Thoracic aorta (tissue), 2 donors: Measurements from ENCODE around the gene NRXN3. TPM values are rescaled to one million over a fixed set of nuclear protein-coding genes. Genes with fewer than 3 reads are reported as not detected.
"Not testable (repeated sequence)": the region's sequence is repeated elsewhere in the genome, so short reads cannot be mapped to it uniquely, and the experiment has no call there.

Experiments
- ATAC-seq: fragments of 150-250 bp; one replicate; pipeline ENCODE4 v1.8.0; 2017; ENCODE audit warnings: low read depth; ENCODE audit not compliant: insufficient number of reproducible peaks, low FRiP score
- DNase-seq: peaks from one replicate; pipeline ENCODE4 v3.0.0-alpha.2; 2020; ENCODE audit warnings: low spot score
- H3K27ac ChIP-seq, 2 donors: fragments of 200-600 bp; sonication (generic); 1 replicate in 1 of 2; 2 replicates in 1 of 2; pipeline ENCODE4 v1.5.1; 2016; ENCODE audit warnings: mild to moderate bottlenecking in 2 of 2, moderate library complexity in 2 of 2
- H3K27me3 ChIP-seq: fragments of 200-600 bp; sonication (generic); replicated peaks from 2 replicates; pipeline ENCODE4 v1.6.0; 2016; ENCODE audit warnings: mild to moderate bottlenecking; ENCODE audit not compliant: insufficient read depth
- H3K36me3 ChIP-seq: fragments of 200-600 bp; sonication (generic); one replicate; pipeline ENCODE4 v1.5.1; 2016
- H3K4me1 ChIP-seq, 2 donors: fragments of 200-600 bp; sonication (generic); 1 replicate in 1 of 2; 2 replicates in 1 of 2; pipeline versions ENCODE4 v1.5.1 to v1.6.0; 2016; ENCODE audit warnings: low read depth in 2 of 2, mild to moderate bottlenecking in 1 of 2; ENCODE audit not compliant: control insufficient read depth in 1 of 2
- H3K4me3 ChIP-seq: fragments of 200-600 bp; sonication (generic); 2 replicates; pipeline ENCODE4 v1.5.1; 2016; ENCODE audit warnings: mild to moderate bottlenecking
- H3K9me3 ChIP-seq: fragments of 200-600 bp; sonication (generic); 2 replicates; pipeline ENCODE4 v1.5.1; 2016
- total RNA-seq, 2 donors: library from RNA; depleted of rRNA; stranded (reverse); fragments of >200 nt; gene quantifications; one replicate each; pipeline versions ENCODE4 v1.1.0 to v1.2.3, GENCODE V29; 2016
- TF ChIP-seq, protein P1 (sequence below): fragments of 200-600 bp; sonication (generic); IDR thresholded peaks from one replicate; pipeline ENCODE4 v1.5.1; 2019; ENCODE audit warnings: antibody characterized with exemption

Gene NRXN3
- total RNA-seq, 2 donors from 2014 or later = 5.6 to 33.3 TPM

DNA sequence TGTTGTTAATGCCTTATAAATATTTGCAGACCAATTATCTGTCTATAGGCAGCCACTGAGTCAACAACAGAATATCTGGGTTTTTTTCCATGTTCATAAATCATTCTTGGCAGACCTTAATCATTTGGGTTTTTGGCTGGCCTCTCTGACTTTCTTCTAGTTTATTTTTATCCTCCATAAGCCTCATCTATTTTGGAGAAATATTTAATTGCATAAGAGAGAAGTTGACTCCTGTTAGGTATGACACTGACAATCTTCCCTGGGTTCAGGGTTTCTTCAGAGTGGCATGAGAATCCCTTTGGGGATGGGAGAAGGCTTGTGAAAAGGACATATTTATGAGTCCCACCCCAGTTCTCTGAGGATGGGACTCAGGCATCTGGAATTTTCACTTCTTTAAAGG is 299.8 kb downstream of the NRXN3 start:
- no peak for ATAC-seq
- TF ChIP-seq, protein P1, sequence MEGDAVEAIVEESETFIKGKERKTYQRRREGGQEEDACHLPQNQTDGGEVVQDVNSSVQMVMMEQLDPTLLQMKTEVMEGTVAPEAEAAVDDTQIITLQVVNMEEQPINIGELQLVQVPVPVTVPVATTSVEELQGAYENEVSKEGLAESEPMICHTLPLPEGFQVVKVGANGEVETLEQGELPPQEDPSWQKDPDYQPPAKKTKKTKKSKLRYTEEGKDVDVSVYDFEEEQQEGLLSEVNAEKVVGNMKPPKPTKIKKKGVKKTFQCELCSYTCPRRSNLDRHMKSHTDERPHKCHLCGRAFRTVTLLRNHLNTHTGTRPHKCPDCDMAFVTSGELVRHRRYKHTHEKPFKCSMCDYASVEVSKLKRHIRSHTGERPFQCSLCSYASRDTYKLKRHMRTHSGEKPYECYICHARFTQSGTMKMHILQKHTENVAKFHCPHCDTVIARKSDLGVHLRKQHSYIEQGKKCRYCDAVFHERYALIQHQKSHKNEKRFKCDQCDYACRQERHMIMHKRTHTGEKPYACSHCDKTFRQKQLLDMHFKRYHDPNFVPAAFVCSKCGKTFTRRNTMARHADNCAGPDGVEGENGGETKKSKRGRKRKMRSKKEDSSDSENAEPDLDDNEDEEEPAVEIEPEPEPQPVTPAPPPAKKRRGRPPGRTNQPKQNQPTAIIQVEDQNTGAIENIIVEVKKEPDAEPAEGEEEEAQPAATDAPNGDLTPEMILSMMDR = no peak
- H3K9me3 ChIP-seq = no peaks in the 10 kb centered on the region

DNA sequence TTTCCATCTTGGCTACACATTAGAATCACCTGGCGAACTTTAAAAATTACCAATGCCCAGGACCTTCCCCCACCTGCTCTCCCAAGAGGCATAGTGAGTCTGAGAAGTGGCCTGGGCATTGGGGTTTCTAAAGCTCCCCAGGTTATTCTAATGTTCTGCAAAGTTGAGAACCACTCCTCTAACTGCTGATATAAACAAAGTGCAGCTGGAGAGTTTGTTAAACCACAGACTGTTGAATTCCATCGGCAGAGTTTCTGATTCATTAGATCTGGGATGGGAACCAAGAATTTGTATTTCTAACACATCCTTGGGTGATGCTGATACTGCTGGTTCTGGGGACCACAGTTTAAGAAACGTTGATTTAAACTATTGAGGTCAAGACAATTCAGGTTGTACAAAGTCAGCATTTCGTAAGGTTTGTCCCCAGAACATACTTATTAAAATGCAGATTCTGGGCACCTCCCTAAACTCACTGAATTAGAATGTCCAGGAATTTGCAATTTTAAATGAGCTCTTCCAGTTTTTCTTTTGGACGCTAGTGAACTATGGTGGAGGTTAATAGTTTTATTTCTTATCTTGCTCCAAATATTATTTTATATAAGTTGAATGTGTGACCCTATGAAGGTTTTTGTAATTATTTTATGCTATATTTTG is 309.1 kb downstream of the NRXN3 start:
- no peaks in the 10 kb centered on the region for H3K9me3 ChIP-seq
- ATAC-seq = no peak
- DNase-seq = no peak
- H3K4me3 ChIP-seq = no peak overlapping the region
- H3K4me1 ChIP-seq = no peaks in the 10 kb centered on the region
- H3K27me3 ChIP-seq = no peaks in the 10 kb centered on the region
- no peaks in the 10 kb centered on the region for H3K36me3 ChIP-seq
- no peak overlapping the region for H3K27ac ChIP-seq
- TF ChIP-seq, protein P1 = no peak

More for the DNA sequence above, 299.8 kb downstream of the NRXN3 start:
- no peak for DNase-seq
- no peaks in the 10 kb centered on the region for H3K4me1 ChIP-seq
- H3K4me3 ChIP-seq = no peak overlapping the region
- H3K27me3 ChIP-seq = no peaks in the 10 kb centered on the region
- H3K36me3 ChIP-seq = no peaks in the 10 kb centered on the region
- H3K27ac ChIP-seq = no peak overlapping the region

DNA sequence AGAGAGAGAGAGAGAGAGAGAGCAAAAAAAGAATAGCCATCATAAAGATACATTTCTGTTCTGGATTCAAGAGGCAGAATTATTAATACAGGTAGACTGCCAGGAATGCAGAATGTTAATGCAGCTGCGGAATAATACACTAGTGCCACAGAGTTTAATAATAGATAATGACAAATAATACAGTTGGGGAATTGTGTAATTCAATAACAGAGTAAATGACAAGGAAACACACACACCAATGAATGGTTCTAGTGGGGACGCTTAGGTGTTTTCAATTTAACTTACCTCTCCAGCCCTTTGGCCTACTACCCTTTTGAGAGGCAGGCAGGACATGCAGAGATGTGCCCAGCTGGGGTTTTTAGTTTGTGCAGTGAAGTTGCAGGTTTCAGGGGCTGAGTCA is 313.9 kb downstream of the NRXN3 start:
- no peak overlapping the region for H3K27ac ChIP-seq
- no peaks in the 10 kb centered on the region for H3K27me3 ChIP-seq
- no peaks in the 10 kb centered on the region for H3K4me1 ChIP-seq
- DNase-seq (no peak), ATAC-seq (no peak)
- no peaks in the 10 kb centered on the region for H3K36me3 ChIP-seq
- no peaks in the 10 kb centered on the region for H3K9me3 ChIP-seq
- no peak overlapping the region for H3K4me3 ChIP-seq
- TF ChIP-seq, protein P1 = no peak

DNA sequence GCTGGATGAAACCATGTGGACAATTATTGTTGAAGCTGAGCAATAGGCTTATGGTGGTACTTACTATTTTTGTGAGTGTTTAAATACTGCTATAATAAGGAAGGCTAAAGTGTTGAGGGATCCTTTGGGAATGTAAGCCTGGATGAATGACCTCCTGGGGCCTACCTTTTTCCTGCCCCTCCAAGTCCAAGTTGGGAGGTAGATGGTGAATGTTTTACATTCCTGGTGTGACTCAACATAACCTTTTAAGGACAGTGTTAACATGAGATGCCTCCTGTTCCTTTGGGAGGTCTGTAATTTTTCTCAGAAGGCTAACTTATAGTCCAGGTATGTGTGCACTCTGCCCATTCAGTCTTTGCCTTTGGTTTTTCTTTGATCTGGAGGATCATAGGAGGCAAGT is 315.9 kb downstream of the NRXN3 start:
- no peak for ATAC-seq
- Histone ChIP-seq H3K27me3 (no peaks in the 10 kb centered on the region), H3K4me1 (no peaks in the 10 kb centered on the region), H3K4me3 (no peak overlapping the region), H3K27ac (no peak overlapping the region), H3K36me3 (no peaks in the 10 kb centered on the region), H3K9me3 (no peaks in the 10 kb centered on the region)
- TF ChIP-seq, protein P1 = no peak
- no peak for DNase-seq

DNA sequence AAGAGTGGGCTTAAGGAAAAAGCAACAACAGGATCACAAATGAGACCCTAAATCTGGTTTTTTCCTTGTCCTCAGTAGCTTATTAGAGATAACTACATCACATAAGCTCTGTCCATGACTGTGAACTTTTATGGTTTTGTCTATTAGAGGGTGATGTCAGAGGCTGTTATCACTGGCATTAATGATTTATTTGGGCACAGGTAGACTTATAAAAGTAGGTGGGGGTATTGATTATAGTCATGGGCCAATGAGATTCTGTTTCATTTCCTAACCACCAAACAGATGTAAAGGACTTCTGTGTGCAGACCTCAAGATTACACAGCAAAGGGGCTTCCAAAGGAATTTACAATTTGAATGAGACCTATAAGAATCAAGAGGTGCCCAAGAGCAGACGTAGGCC is 316.4 kb downstream of the NRXN3 start:
- H3K27ac ChIP-seq = no peak overlapping the region
- no peaks in the 10 kb centered on the region for H3K4me1 ChIP-seq
- DNase-seq (no peak), ATAC-seq (no peak)
- no peaks in the 10 kb centered on the region for H3K27me3 ChIP-seq
- H3K4me3 ChIP-seq = no peak overlapping the region
- no peaks in the 10 kb centered on the region for H3K36me3 ChIP-seq
- TF ChIP-seq, protein P1 = no peak
- no peaks in the 10 kb centered on the region for H3K9me3 ChIP-seq

DNA sequence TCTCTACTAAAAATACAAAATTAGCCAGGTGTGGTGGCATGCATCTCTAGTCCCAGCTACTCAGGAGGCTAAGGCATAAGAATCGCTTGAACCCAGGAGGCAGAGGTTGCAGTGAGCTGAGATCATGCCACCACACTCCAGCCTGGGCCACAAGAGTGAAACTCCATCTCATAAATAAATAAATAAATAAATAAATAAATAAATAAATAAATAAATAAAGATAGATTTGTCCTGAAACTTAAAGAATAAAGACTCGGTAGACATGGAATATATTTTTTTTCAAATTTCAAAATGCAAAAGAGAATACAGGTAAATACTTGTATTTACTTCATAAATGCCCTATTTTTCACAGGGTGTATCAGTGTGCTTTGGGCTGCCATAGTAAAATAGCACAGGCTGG is 317.4 kb downstream of the NRXN3 start:
- not testable (repeated sequence) for H3K36me3 ChIP-seq, H3K9me3 ChIP-seq, ATAC-seq, H3K27ac ChIP-seq, H3K4me3 ChIP-seq, H3K4me1 ChIP-seq, DNase-seq, H3K27me3 ChIP-seq
